Measurements from ENCODE around the gene COL18A1. TPM values are rescaled to one million over a fixed set of nuclear protein-coding genes. Genes with fewer than 3 reads are reported as not detected.

Gene COL18A1
- total RNA-seq, 1 donor from 2014 or later, result 52.6 TPM

DNA sequence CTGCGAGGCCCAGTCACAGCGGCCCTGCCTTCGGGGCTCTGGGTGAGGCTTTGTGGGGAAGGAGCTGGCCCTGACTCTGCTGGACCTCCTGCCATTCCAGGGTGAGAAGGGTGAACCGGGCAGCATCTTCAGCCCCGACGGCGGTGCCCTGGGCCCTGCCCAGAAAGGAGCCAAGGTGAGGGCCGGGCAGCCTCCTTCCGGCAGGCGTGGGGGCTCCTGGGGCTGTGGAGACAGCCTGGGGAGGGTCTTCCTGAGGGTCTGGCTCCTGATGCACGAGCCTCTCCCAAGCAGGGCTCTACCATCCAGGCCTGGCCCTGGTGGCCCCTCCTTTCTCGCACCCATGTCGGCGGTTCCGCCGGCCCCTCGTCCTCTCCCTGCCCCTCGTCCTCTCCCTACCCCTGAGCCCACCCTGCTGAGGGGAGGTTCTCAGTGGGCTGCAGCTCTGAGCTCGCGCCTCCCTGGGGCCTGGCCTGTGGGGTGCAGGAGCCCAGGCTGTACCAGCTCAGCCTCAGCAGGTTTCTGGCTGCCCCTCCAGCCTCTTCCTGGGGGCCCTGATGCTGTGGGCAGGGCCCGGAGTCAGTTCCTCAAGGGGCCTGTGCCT, 88.5 kb downstream of the COL18A1 start:
- no peaks in the 10 kb centered on the region for H3K36me3 Mint-ChIP-seq
- Histone ChIP-seq H3K4me2 (no peak overlapping the region), H3K27ac (no peak overlapping the region), H3K9ac (no peak overlapping the region), H3K27me3 (no peaks in the 10 kb centered on the region), H2AFZ (replicated peaks) (no peak overlapping the region), H4K20me1 (ENCODE audit: low read depth) (peaks cover 9% of the 10 kb centered on the region), H3F3A (ENCODE audit: low read depth) (peaks cover under 1% of the 10 kb centered on the region), H3K79me2 (ENCODE audit: low read depth) (no peaks in the 10 kb centered on the region), H3K9me3 (ENCODE audit: low read depth) (no peaks in the 10 kb centered on the region), H3K4me3 (no peak overlapping the region), H3K4me1 (peaks cover 11% of the 10 kb centered on the region), H3K36me3 (no peaks in the 10 kb centered on the region)
- H3K27ac Mint-ChIP-seq, result no peak overlapping the region
- peaks cover 4% of the 10 kb centered on the region for H3K4me1 Mint-ChIP-seq
- no peaks in the 10 kb centered on the region for H3K27me3 Mint-ChIP-seq (ENCODE audit: insufficient read depth, low read depth)
- H3K4me3 Mint-ChIP-seq, result no peak overlapping the region
- DNase-seq (ENCODE audit: low spot score), result no peak
- TF ChIP-seq EZH2 (IDR thresholded peaks at IDR 0.05), result no peak
- TF ChIP-seq EZH2phosphoT487 (IDR thresholded peaks at IDR 0.05), result no peak
- TF ChIP-seq, protein P1, sequence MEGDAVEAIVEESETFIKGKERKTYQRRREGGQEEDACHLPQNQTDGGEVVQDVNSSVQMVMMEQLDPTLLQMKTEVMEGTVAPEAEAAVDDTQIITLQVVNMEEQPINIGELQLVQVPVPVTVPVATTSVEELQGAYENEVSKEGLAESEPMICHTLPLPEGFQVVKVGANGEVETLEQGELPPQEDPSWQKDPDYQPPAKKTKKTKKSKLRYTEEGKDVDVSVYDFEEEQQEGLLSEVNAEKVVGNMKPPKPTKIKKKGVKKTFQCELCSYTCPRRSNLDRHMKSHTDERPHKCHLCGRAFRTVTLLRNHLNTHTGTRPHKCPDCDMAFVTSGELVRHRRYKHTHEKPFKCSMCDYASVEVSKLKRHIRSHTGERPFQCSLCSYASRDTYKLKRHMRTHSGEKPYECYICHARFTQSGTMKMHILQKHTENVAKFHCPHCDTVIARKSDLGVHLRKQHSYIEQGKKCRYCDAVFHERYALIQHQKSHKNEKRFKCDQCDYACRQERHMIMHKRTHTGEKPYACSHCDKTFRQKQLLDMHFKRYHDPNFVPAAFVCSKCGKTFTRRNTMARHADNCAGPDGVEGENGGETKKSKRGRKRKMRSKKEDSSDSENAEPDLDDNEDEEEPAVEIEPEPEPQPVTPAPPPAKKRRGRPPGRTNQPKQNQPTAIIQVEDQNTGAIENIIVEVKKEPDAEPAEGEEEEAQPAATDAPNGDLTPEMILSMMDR (IDR thresholded peaks at IDR 0.05), result no peak
- no peaks in the 10 kb centered on the region for H3K9me3 Mint-ChIP-seq

DNA sequence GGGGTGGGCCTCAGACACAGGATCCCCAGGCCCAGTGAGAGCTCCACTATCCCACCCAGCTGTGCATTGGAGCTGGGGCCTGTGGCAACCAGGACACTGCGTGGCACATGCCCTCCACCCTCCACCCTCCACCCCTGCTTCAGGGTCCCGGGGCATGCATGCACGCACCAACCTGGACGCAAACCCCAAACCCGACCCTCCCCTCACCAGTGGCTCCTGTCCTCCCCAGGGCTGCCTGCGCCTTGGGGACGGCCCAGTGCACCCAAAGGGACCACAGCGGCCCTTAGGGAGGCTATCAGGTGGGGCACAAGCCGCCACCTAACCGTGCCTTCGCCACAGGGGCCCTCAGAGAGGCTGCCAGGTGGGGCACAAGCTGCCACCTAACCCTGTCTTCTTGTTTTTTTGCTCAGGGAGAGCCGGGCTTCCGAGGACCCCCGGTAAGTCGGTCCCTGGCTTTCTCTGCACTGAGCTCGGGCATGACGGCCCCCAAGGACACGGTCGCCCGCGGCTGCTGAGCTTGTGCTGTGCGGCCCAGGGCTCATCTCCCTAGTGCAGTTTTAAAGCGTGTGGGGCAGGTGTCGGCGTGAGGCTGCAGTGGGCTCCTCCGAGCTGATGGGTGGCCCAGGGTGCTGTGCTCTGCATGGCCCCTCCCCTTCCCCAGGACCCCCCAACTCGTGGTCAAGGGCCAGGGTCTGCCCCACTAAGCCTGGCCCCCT, 89.3 kb downstream of the COL18A1 start:
- TF ChIP-seq, protein P1 (IDR thresholded peaks at IDR 0.05), result no peak
- TF ChIP-seq EZH2 (IDR thresholded peaks at IDR 0.05) (no peak), EZH2phosphoT487 (IDR thresholded peaks at IDR 0.05) (no peak)
- peaks cover 6% of the 10 kb centered on the region for H3K36me3 Mint-ChIP-seq
- Histone ChIP-seq H3K9ac (no peak overlapping the region), H3F3A (ENCODE audit: low read depth) (no peaks in the 10 kb centered on the region), H4K20me1 (ENCODE audit: low read depth) (peaks cover 1% of the 10 kb centered on the region), H3K9me3 (ENCODE audit: low read depth) (no peaks in the 10 kb centered on the region), H3K27me3 (no peaks in the 10 kb centered on the region), H3K36me3 (no peaks in the 10 kb centered on the region), H3K4me3 (no peak overlapping the region), H3K4me2 (no peak overlapping the region), H2AFZ (replicated peaks) (no peak overlapping the region), H3K4me1 (peaks cover 3% of the 10 kb centered on the region), H3K79me2 (ENCODE audit: low read depth) (no peaks in the 10 kb centered on the region), H3K27ac (no peak overlapping the region)
- H3K27ac Mint-ChIP-seq, result no peak overlapping the region
- H3K4me1 Mint-ChIP-seq, result no peaks in the 10 kb centered on the region
- DNase-seq (ENCODE audit: low spot score), result no peak
- H3K27me3 Mint-ChIP-seq (ENCODE audit: insufficient read depth, low read depth), result peaks cover 2% of the 10 kb centered on the region
- H3K9me3 Mint-ChIP-seq, result no peaks in the 10 kb centered on the region
- no peak overlapping the region for H3K4me3 Mint-ChIP-seq

DNA sequence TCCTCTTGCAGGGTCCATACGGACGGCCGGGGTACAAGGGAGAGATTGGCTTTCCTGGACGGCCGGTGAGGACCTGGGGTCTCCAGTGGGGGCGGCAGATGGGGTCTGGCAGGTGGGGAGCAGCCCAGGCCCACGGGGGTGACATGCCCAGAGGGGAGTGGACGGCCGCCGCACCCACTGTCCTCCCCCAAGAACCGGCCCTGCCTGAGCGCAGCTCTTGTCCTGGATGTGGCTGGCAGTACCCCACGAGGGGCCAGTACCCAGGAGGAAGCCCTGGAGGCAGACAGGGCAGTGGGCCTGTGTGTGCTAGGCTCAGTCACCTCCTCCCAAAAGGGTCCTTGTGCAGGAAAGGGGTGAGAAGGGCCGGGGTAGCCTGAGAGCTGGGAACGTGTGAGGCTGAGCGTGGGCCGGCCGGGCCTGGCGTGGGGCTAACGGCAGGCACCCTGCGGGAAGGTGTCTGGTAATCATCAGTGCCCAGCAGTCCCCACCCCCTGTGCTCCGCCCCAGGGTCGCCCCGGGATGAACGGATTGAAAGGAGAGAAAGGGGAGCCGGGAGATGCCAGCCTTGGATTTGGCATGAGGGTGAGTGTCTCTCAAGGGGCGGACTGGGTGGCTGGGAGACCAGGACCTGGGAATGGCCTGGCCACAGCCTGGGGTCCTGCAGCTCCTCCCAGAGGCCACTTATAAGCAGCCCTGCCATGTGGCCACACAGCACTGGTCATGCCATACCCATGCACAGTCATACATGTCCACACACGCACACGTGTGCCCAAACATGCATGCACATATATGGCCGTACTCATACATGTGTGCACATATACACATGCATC, 90.1 kb downstream of the COL18A1 start:
- H3K27me3 Mint-ChIP-seq (ENCODE audit: insufficient read depth, low read depth), result peaks cover 2% of the 10 kb centered on the region
- H3K27ac Mint-ChIP-seq, result no peak overlapping the region

More for the DNA sequence above, 90.1 kb downstream of the COL18A1 start:
- DNase-seq (ENCODE audit: low spot score), result no peak
- TF ChIP-seq, protein P1 (IDR thresholded peaks at IDR 0.05), result no peak
- Histone ChIP-seq H3K9ac (no peak overlapping the region), H3K36me3 (no peaks in the 10 kb centered on the region), H3K4me3 (no peak overlapping the region), H3K9me3 (ENCODE audit: low read depth) (no peaks in the 10 kb centered on the region), H3K79me2 (ENCODE audit: low read depth) (no peaks in the 10 kb centered on the region), H4K20me1 (ENCODE audit: low read depth) (no peaks in the 10 kb centered on the region), H3K4me2 (no peak overlapping the region), H3K27me3 (no peaks in the 10 kb centered on the region), H3K27ac (no peak overlapping the region), H2AFZ (replicated peaks) (no peak overlapping the region), H3F3A (ENCODE audit: low read depth) (no peaks in the 10 kb centered on the region), H3K4me1 (no peaks in the 10 kb centered on the region)
- Mint-ChIP-seq H3K4me1 (no peaks in the 10 kb centered on the region), H3K4me3 (no peak overlapping the region), H3K9me3 (no peaks in the 10 kb centered on the region), H3K36me3 (peaks cover 6% of the 10 kb centered on the region)
